Fibroblast of skin of abdomen (primary cell): ENCODE measurements around the gene CCNY.
A peak's percentile ranks its signal among the peaks of the same experiment; 100 is the strongest.

Experiments used
- DNase-seq: peaks from one replicate; pipeline ENCODE4 v3.0.0-alpha.2; 2013

The CCNY gene

GRCh38 chr10:35595106-35595505, 258.8 kb downstream of the CCNY start:
- DNase-seq: no peak

GRCh38 chr10:35598379-35598778, 262.1 kb downstream of the CCNY start:
- DNase-seq: no peak

- DNase-seq: no peak
These were observed 263.9 kb downstream of the CCNY start for GRCh38 chr10:35600193-35600592.

- DNase-seq: no peak
These were observed 268.9 kb downstream of the CCNY start, which contains the start of gene GJD4 for GRCh38 chr10:35605191-35605590. Gene GJD4, plus strand, starts transcription at chr10:35605341. Its CDS starts 227 bp downstream, at chr10:35605568.

GRCh38 chr10:35606430-35606829, 270.1 kb downstream of the CCNY start:
- no peak for DNase-seq

- DNase-seq: peak; percentile 19
These were observed 271.4 kb downstream of the CCNY start for GRCh38 chr10:35607475-35608327.

GRCh38 chr10:35608328-35608672, 272.0 kb downstream of the CCNY start:
- DNase-seq: no peak

- no peak for DNase-seq
These were observed 275.4 kb downstream of the CCNY start for GRCh38 chr10:35611750-35612149.

- DNase-seq: no peak
These were observed 276.2 kb downstream of the CCNY start for GRCh38 chr10:35612385-35613106.

- DNase-seq: no peak
These were observed 276.8 kb downstream of the CCNY start for GRCh38 chr10:35613107-35613440.

GRCh38 chr10:35613597-35614226, 277.4 kb downstream of the CCNY start:
- DNase-seq: peak; percentile 21

- DNase-seq: no peak
These were observed 278.0 kb downstream of the CCNY start for GRCh38 chr10:35614312-35614711.
